Activated CD4-positive, CD25-positive, alpha-beta regulatory T cell (primary cell): Measurements from ENCODE around the gene LPP.
"Not testable (repeated sequence)": the region's sequence is repeated elsewhere in the genome, so short reads cannot be mapped to it uniquely, and the experiment has no call there.

ENCODE experiments used
- DNase-seq, 4 experiments: peaks; one replicate each; lab custom pipeline; 2025; lab: John Stamatoyannopoulos, UW

LPP gene

GRCh38 chr3:188437926-188438325 lies 284.0 kb downstream of the LPP start:
- no peak for DNase-seq

- DNase-seq, result peak in 1 of 4 experiments; percentile 1
These were observed 285.1 kb downstream of the LPP start for GRCh38 chr3:188439080-188439479.

- DNase-seq, result no peak
These were observed 286.5 kb downstream of the LPP start for GRCh38 chr3:188440340-188440972.

- DNase-seq, result no peak
These were observed 288.5 kb downstream of the LPP start for GRCh38 chr3:188442430-188442829.

- not testable (repeated sequence) for DNase-seq
These were observed 291.2 kb downstream of the LPP start for GRCh38 chr3:188445175-188445574.

- no peak for DNase-seq
These were observed 292.1 kb downstream of the LPP start for GRCh38 chr3:188446014-188446413.

- DNase-seq, result no peak
These were observed 292.8 kb downstream of the LPP start for GRCh38 chr3:188446766-188447165.

GRCh38 chr3:188448813-188449212 lies 294.9 kb downstream of the LPP start:
- no peak for DNase-seq

GRCh38 chr3:188449421-188449820 lies 295.5 kb downstream of the LPP start:
- DNase-seq, result no peak

- DNase-seq, result no peak
These were observed 298.3 kb downstream of the LPP start for GRCh38 chr3:188452158-188452772.

- no peak for DNase-seq
These were observed 299.8 kb downstream of the LPP start for GRCh38 chr3:188453431-188454384.

- no peak for DNase-seq
These were observed 301.8 kb downstream of the LPP start for GRCh38 chr3:188455748-188456147.

- DNase-seq, result no peak
These were observed 304.8 kb downstream of the LPP start for GRCh38 chr3:188458756-188459155.

GRCh38 chr3:188465311-188465710 lies 311.4 kb downstream of the LPP start:
- DNase-seq, result no peak

- DNase-seq, result no peak
These were observed 314.2 kb downstream of the LPP start for GRCh38 chr3:188468196-188468595.

GRCh38 chr3:188468662-188469061 lies 314.7 kb downstream of the LPP start:
- DNase-seq, result no peak

- DNase-seq, result no peak
These were observed 315.4 kb downstream of the LPP start for GRCh38 chr3:188469228-188469885.

- DNase-seq, result no peak
These were observed 316.7 kb downstream of the LPP start for GRCh38 chr3:188470508-188471130.

GRCh38 chr3:188471723-188472122 lies 317.8 kb downstream of the LPP start:
- DNase-seq, result no peak

GRCh38 chr3:188472336-188472735 lies 318.4 kb downstream of the LPP start:
- no peak for DNase-seq

GRCh38 chr3:188473045-188473444 lies 319.1 kb downstream of the LPP start:
- no peak for DNase-seq
